Measurements from ENCODE around the gene ZNF232. TPM values are rescaled to one million over a fixed set of nuclear protein-coding genes. Genes with fewer than 3 reads are reported as not detected.

The ZNF232 gene
- total RNA-seq, result 5.3 and 6.5 TPM in 2 replicates

GRCh38 chr17:5111402-5112204 lies at the start of gene ZNF232:
Gene ZNF232 (minus strand): TSS chr17:5111878. CDS start chr17:5111822, 56 bp downstream.

GRCh38 chr17:5115673-5116651 lies 4.3 kb upstream of the ZNF232 start, which contains the start of gene USP6:
Gene USP6 (plus strand): TSS chr17:5116032. CDS start chr17:5130368, 14,336 bp downstream.

GRCh38 chr17:5078106-5079028 lies 33.3 kb downstream of the ZNF232 start, which contains the start of gene ZFP3:
Gene ZFP3 (plus strand): TSS chr17:5078467. CDS start chr17:5091505, 13,038 bp downstream.

Small RNAs within 50 kb of the gene (small RNA-seq; reads per million reads assigned to genes)
- not detected for gene AC012146.4

Other genes starting within 250 kb of the ZNF232 start
- 1.1 and 1.3 TPM in 2 replicates for gene C17orf107, start 212.3 kb downstream of the ZNF232 start, total RNA-seq
- 0.65 and 3.0 TPM in 2 replicates for gene CHRNE, start 208.8 kb downstream of the ZNF232 start, total RNA-seq
- not detected in 2 replicates for gene GP1BA, start 179.6 kb downstream of the ZNF232 start, total RNA-seq
- gene SLC25A11, start 171.8 kb downstream of the ZNF232 start, total RNA-seq, result 40.4 and 59.4 TPM in 2 replicates
- 39.5 and 40.2 TPM in 2 replicates for gene RNF167, start 171.6 kb downstream of the ZNF232 start, total RNA-seq
- gene PFN1, start 163.3 kb downstream of the ZNF232 start, total RNA-seq, result 506 and 560 TPM in 2 replicates
- 1.5 and 1.6 TPM in 2 replicates for gene ENO3, start 160.8 kb downstream of the ZNF232 start, total RNA-seq
- 40.2 and 45.6 TPM in 2 replicates for gene SPAG7, start 144.1 kb downstream of the ZNF232 start, total RNA-seq
- gene CAMTA2, start 124.2 kb downstream of the ZNF232 start, total RNA-seq, result 8.2 and 10.0 TPM in 2 replicates
- gene INCA1, start 114.4 kb downstream of the ZNF232 start, total RNA-seq, result 0.33 and 0.48 TPM in 2 replicates
- gene KIF1C, start 113.9 kb downstream of the ZNF232 start, total RNA-seq, result 116 and 123 TPM in 2 replicates
- gene SLC52A1, start 76.5 kb downstream of the ZNF232 start, total RNA-seq, result 0.33 TPM in 1 of 2 replicates, not detected in the other
- gene ZFP3, start 33.4 kb downstream of the ZNF232 start, total RNA-seq, result 2.0 and 2.7 TPM in 2 replicates
- gene USP6, start 4.2 kb upstream of the ZNF232 start, total RNA-seq, result not detected in 2 replicates
- 4.6 and 6.8 TPM in 2 replicates for gene ZNF594, start 80.0 kb upstream of the ZNF232 start, total RNA-seq
- gene SCIMP, start 123.0 kb upstream of the ZNF232 start, total RNA-seq, result not detected in 2 replicates
- gene RABEP1, start 170.4 kb upstream of the ZNF232 start, total RNA-seq, result 41.7 and 44.1 TPM in 2 replicates